ENCODE data around the gene GRIK4.

DNA sequence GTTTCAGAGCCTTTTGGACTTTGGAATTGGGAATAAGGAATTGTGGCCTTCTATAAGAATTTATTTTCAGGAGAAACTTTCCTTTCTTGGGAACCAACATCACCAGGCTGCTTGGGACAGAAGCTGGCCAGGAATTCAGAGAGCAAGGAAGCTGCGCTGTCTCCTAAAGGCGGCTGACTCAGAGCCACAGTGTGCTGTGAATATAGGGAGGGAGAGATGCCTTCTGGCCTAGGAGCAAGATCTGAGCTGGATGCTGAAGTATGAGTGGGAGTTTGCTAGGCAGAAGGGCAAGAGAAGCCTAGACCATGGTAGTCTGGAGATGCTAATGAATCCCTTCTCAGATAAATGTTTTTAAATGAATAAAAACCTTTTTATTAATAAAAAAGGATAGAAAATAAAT, 298.7 kb downstream of the GRIK4 start:
- no peak for TF ChIP-seq CTCF (conservative IDR thresholded peaks at IDR 0.05; ENCODE audit: low read length)
- no peak for TF ChIP-seq EZH2phosphoT487 (IDR thresholded peaks at IDR 0.05; ENCODE audit: borderline replicate concordance, low read depth, low read length)

Measured in OCI-LY7 (cell line).